WTC11 (cell line): ENCODE results near the gene EVC2. TPM values are rescaled to one million over a fixed set of nuclear protein-coding genes. Genes with fewer than 3 reads are reported as not detected.

ENCODE experiments used
- ATAC-seq: fragments of 200-7000 bp; cut with Tn5 transposase; 2 replicates; pipeline ENCODE4 v1.10.0; 2021; ENCODE audit warnings: mild to moderate bottlenecking, moderate library complexity
- CTCF ChIA-PET: fragments of 300-600 bp; sonication (Branson Sonifier 250); formaldehyde crosslinking; loops from one replicate; lab custom pipeline; 2021; ENCODE audit warnings: antibody characterized with exemption; lab: Charles Lee
- POLR2A ChIA-PET: fragments of 350-600 bp; sonication (Branson Sonifier 250); formaldehyde crosslinking; loops from one replicate; lab custom pipeline; 2021; ENCODE audit warnings: antibody characterized with exemption; lab: Charles Lee
- DNase-seq: peaks from one replicate; pipeline ENCODE4 v3.0.0; 2021; ENCODE audit warnings: low spot score
- H3K27ac Mint-ChIP-seq: 2 replicates; pipeline ENCODE4 v1.8.0; 2021; ENCODE audit warnings: mixed read lengths
- H3K27me3 Mint-ChIP-seq: 2 replicates; pipeline ENCODE4 v1.8.0; 2021; ENCODE audit warnings: low read depth, mild to moderate bottlenecking, moderate library complexity, mixed read lengths
- H3K36me3 Mint-ChIP-seq: 2 replicates; pipeline ENCODE4 v1.8.0; 2021; ENCODE audit warnings: mixed read lengths
- H3K4me1 Mint-ChIP-seq: 2 replicates; pipeline ENCODE4 v1.8.0; 2022; ENCODE audit warnings: mixed read lengths
- H3K4me3 Mint-ChIP-seq: 2 replicates; pipeline ENCODE4 v1.8.0; 2021; ENCODE audit warnings: mild to moderate bottlenecking, moderate library complexity, mixed read lengths
- H3K9me3 Mint-ChIP-seq: 2 replicates; pipeline ENCODE4 v1.8.0; 2021; ENCODE audit warnings: mixed read lengths
- ATF1 ChIP-seq: sonication (generic); formaldehyde crosslinking; IDR thresholded peaks from 2 replicates; pipeline ENCODE4 v1.8.1; 2023; ENCODE audit warnings: mild to moderate bottlenecking, moderate library complexity, missing genetic modification reagents
- ATF6 ChIP-seq: sonication (generic); formaldehyde crosslinking; IDR thresholded peaks from 2 replicates; pipeline ENCODE4 v1.8.1; 2023; ENCODE audit warnings: mild to moderate bottlenecking, missing genetic modification reagents
- CBFB ChIP-seq: sonication (generic); formaldehyde crosslinking; IDR thresholded peaks from 2 replicates; pipeline ENCODE4 v1.8.1; 2022; ENCODE audit warnings: mild to moderate bottlenecking, low read depth, missing genetic modification reagents
- CDX4 ChIP-seq: fragments of 250-450 bp; sonication (Bioruptor Pico); IDR thresholded peaks from 2 replicates; pipeline ENCODE4 v1.9.0; 2021; ENCODE audit warnings: moderate library complexity, mild to moderate bottlenecking, inconsistent platforms, borderline replicate concordance
- ERG ChIP-seq: fragments of 250-450 bp; sonication (Bioruptor Pico); IDR thresholded peaks from 2 replicates; pipeline ENCODE4 v1.8.0; 2021; ENCODE audit warnings: mild to moderate bottlenecking
- FOXJ3 ChIP-seq: sonication (generic); formaldehyde crosslinking; IDR thresholded peaks from 2 replicates; pipeline ENCODE4 v1.9.0; 2021; ENCODE audit warnings: missing genetic modification reagents, mild to moderate bottlenecking, borderline replicate concordance
- FOXP1 ChIP-seq: sonication (generic); formaldehyde crosslinking; IDR thresholded peaks from 2 replicates; pipeline ENCODE4 v1.8.0; 2022; ENCODE audit warnings: missing genetic modification reagents, mild to moderate bottlenecking, moderate library complexity, borderline replicate concordance
- JUN ChIP-seq: sonication (generic); formaldehyde crosslinking; IDR thresholded peaks from 2 replicates; pipeline ENCODE4 v1.8.0; 2023; ENCODE audit warnings: mild to moderate bottlenecking, missing genetic modification reagents
- MLX ChIP-seq: sonication (generic); formaldehyde crosslinking; IDR thresholded peaks from 2 replicates; pipeline ENCODE4 v1.8.1; 2023; ENCODE audit warnings: mild to moderate bottlenecking, missing genetic modification reagents, moderate library complexity
- SMAD3 ChIP-seq: sonication (generic); formaldehyde crosslinking; IDR thresholded peaks from 2 replicates; pipeline ENCODE4 v1.8.0; 2022; ENCODE audit warnings: missing genetic modification reagents, mild to moderate bottlenecking, borderline replicate concordance
- STAT6 ChIP-seq: sonication (generic); formaldehyde crosslinking; conservative IDR thresholded peaks from 2 replicates; pipeline ENCODE4 v1.8.1; 2023; ENCODE audit warnings: mild to moderate bottlenecking, low read depth, missing genetic modification reagents, moderate library complexity
- TEAD1 ChIP-seq: sonication (generic); formaldehyde crosslinking; IDR thresholded peaks from 2 replicates; pipeline ENCODE4 v1.8.0; 2022; ENCODE audit warnings: mild to moderate bottlenecking, missing genetic modification reagents
- ZNF121 ChIP-seq: sonication (generic); formaldehyde crosslinking; IDR thresholded peaks from 2 replicates; pipeline ENCODE4 v1.8.0; 2023; ENCODE audit warnings: missing genetic modification reagents
- ZNF263 ChIP-seq: sonication (generic); formaldehyde crosslinking; IDR thresholded peaks from 2 replicates; pipeline ENCODE4 v1.8.1; 2022; ENCODE audit warnings: low read depth, mild to moderate bottlenecking, moderate library complexity, missing genetic modification reagents
- ZNF416 ChIP-seq: fragments of 250-450 bp; sonication (Bioruptor Pico); IDR thresholded peaks from 2 replicates; pipeline ENCODE4 v1.9.0; 2021; ENCODE audit warnings: mild to moderate bottlenecking, inconsistent platforms
- total RNA-seq: library from RNA; stranded (reverse); gene quantifications from 3 replicates; pipeline ENCODE4 v1.2.3, GENCODE V29; 2021
- TF ChIP-seq, protein P1 (sequence below): sonication (generic); formaldehyde crosslinking; IDR thresholded peaks from 2 replicates; pipeline ENCODE4 v1.8.1; 2022; ENCODE audit warnings: low read depth, missing genetic modification reagents, borderline replicate concordance

Gene EVC2
- total RNA-seq, 1 experiment from 2014 or later = 4.8 TPM

- Mint-ChIP-seq H3K4me1 (no peaks in the 10 kb centered on the region), H3K27ac (no peak overlapping the region), H3K9me3 (peaks cover 11% of the 10 kb centered on the region), H3K36me3 (no peaks in the 10 kb centered on the region), H3K27me3 (no peaks in the 10 kb centered on the region), H3K4me3 (no peak overlapping the region)
- ChIA-PET CTCF (no interaction called here), POLR2A (no interaction called here)
- ATAC-seq = no peak
- TF ChIP-seq FOXJ3 (CRISPR knock-in tag) (no peak), JUN (CRISPR knock-in tag) (no peak), CDX4 (CRISPR knock-in tag) (no peak), SMAD3 (CRISPR knock-in tag) (no peak), ERG (CRISPR knock-in tag) (no peak), ZNF263 (no peak), ATF1 (CRISPR knock-in tag) (no peak), ZNF121 (CRISPR knock-in tag) (no peak), ATF6 (no peak), MLX (no peak), STAT6 (CRISPR knock-in tag) (no peak)
- TF ChIP-seq, protein P1, sequence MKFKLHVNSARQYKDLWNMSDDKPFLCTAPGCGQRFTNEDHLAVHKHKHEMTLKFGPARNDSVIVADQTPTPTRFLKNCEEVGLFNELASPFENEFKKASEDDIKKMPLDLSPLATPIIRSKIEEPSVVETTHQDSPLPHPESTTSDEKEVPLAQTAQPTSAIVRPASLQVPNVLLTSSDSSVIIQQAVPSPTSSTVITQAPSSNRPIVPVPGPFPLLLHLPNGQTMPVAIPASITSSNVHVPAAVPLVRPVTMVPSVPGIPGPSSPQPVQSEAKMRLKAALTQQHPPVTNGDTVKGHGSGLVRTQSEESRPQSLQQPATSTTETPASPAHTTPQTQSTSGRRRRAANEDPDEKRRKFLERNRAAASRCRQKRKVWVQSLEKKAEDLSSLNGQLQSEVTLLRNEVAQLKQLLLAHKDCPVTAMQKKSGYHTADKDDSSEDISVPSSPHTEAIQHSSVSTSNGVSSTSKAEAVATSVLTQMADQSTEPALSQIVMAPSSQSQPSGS = no peak
- TF ChIP-seq, all 79 proteins: peak for 0
- DNase-seq = no peak
Measured at GRCh38 chr4:5561286-5561685, 147.1 kb downstream of the EVC2 start.

GRCh38 chr4:5558502-5558901 is 149.9 kb downstream of the EVC2 start:
- H3K27ac Mint-ChIP-seq = no peak overlapping the region
- H3K36me3 Mint-ChIP-seq = peaks cover 4% of the 10 kb centered on the region; the same call in 1 of the 2 replicates
- ChIA-PET POLR2A (no interaction called here), CTCF (no interaction called here)
- peaks cover 15% of the 10 kb centered on the region for H3K9me3 Mint-ChIP-seq
- H3K4me3 Mint-ChIP-seq = no peak overlapping the region
- ATAC-seq = no peak
- DNase-seq = no peak
- H3K4me1 Mint-ChIP-seq = no peaks in the 10 kb centered on the region; the same call in 1 of the 2 replicates
- TF ChIP-seq ZNF416 (no peak), CBFB (CRISPR knock-in tag) (no peak), TEAD1 (CRISPR knock-in tag) (no peak), FOXP1 (CRISPR knock-in tag) (no peak)
- H3K27me3 Mint-ChIP-seq = no peaks in the 10 kb centered on the region
